Small intestine (tissue), 7 donors: ENCODE results near the gene LMNA. TPM values are rescaled to one million over a fixed set of nuclear protein-coding genes. Genes with fewer than 3 reads are reported as not detected.

ENCODE experiments used
- DNase-seq, 2 donors: peaks; one replicate each; pipeline versions ENCODE4 v3.0.0 to v3.0.0-alpha.2; 2013
- FAIRE-seq: peaks from 2 replicates; lab custom pipeline; 2012; peaks lifted over from hg19 to GRCh38; lab: Jason Lieb, UNC
- H3K27ac ChIP-seq, 3 donors: one replicate each; pipeline ENCODE4 v1.5.1; 2013; ENCODE audit warnings: low read length in 2 of 3, mild to moderate bottlenecking in 2 of 3, control low read depth in 1 of 3, inconsistent platforms in 1 of 3, low read depth in 1 of 3, moderate library complexity in 1 of 3
- H3K27me3 ChIP-seq, 3 donors: one replicate each; pipeline ENCODE4 v1.6.1; 2013; ENCODE audit warnings: low read length in 3 of 3, inconsistent platforms in 1 of 3; ENCODE audit not compliant: control insufficient read depth in 3 of 3, insufficient read depth in 3 of 3
- H3K36me3 ChIP-seq, 3 donors: one replicate each; pipeline ENCODE4 v1.6.1; 2013; ENCODE audit warnings: low read length in 3 of 3, inconsistent platforms in 1 of 3, low read depth in 1 of 3, mild to moderate bottlenecking in 1 of 3, moderate library complexity in 1 of 3; ENCODE audit not compliant: control insufficient read depth in 3 of 3, insufficient read depth in 2 of 3
- H3K4me1 ChIP-seq, 3 donors: one replicate each; pipeline ENCODE4 v1.6.1; 2013; ENCODE audit warnings: low read length in 2 of 3, inconsistent platforms in 1 of 3, low read depth in 1 of 3, mild to moderate bottlenecking in 1 of 3, moderate library complexity in 1 of 3; ENCODE audit not compliant: control insufficient read depth in 3 of 3, insufficient read depth in 2 of 3
- H3K4me3 ChIP-seq, 3 donors: one replicate each; pipeline ENCODE4 v1.5.1; 2013; ENCODE audit warnings: low read length in 3 of 3, control low read depth in 1 of 3, inconsistent platforms in 1 of 3, low read depth in 1 of 3, mild to moderate bottlenecking in 1 of 3, moderate library complexity in 1 of 3
- H3K9me3 ChIP-seq, 2 donors: one replicate each; pipeline ENCODE4 v1.6.1; 2013; ENCODE audit warnings: low read depth in 1 of 2, low read length in 1 of 2; ENCODE audit not compliant: control insufficient read depth in 2 of 2, insufficient read depth in 1 of 2
- WGBS, 3 donors: extraction: QIAGEN DNeasy Blood & Tissue Kit; methylation state at CpG; one replicate each; pipeline ENCODE4 v1.1.7; 2013; 5-methylcytosine and 5-hydroxymethylcytosine counted together
- polyA plus RNA-seq, 4 donors: library from polyadenylated mRNA; stranded (reverse) in 3 of 4; unstranded in 1 of 4; fragments of 200-250 nt in 3 of 4; fragments of 120-200 nt in 1 of 4; gene quantifications; one replicate each; pipeline versions ENCODE4 v1.2.1 to v1.2.3, GENCODE V29; 2013
- donor health status: healthy with polysubstance abuse.
- donor health status: control.
- donor health status: control.
- donor health status: Bipolar disorder and iron deficiency.
- donor health status: healthy.

The LMNA gene
- polyA plus RNA-seq, 4 donors = 89.7 to 168 (median 105) TPM

DNA sequence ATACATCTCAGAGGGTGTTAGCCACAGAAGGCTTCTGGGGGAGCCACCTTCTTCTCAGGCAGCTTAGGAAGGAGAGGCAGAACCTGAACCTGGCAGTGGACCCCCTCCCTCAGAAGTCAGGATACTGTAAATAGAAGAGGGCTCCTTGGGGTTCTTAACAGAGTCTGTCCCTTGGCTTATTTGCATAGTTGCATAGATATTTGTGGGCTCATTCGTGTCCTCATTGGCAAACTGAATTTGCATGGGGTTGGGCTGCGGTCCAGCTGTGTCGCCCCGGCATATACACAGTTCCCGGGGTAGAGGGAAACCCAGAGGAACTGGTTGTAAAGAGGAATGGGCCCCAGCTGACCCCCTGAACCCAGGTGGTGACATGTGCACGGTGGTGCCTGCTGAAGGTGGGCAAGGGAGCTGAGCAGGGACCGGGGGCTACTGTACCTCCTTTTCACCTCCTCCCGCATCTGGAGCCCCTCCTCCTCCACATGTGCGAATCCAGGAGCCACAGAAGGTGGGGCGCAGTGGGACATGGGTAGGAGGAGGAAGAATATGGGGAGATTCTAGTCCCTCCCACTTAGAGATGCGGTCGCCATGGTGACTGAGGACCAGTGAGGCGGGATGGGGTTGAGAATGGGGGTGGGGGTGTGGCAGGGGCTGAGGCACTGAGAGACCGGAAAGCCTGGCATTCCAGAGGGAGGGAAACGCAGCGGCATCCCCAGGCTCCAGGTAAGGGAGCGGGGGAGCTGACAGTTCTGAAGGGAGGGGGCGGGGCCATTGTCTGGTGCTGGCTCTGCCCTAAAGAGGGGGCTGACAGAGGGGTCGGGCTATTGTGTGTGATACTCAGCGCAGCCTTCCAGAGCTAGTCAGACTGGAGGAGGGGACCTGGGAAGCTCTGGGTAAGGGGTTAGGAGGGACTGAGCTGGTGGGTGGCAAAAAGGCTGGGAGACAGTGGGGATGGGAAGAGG is 35.1 kb downstream of the LMNA start:
- WGBS, 3 donors = 42 to 62% (median 50%) methylated on average over 18 to 20 of the region's 20 CpGs
- FAIRE-seq (no peak), DNase-seq (no peak)
- Histone ChIP-seq H3K4me1 (peaks cover 0 to 12% (median 0%) of the 10 kb centered on the region in 3 donors), H3K9me3 (no peaks in the 10 kb centered on the region), H3K27ac (peak overlapping the region in 1 of 3 donors; percentile 36), H3K36me3 (no peaks in the 10 kb centered on the region), H3K27me3 (peaks cover 0 to 19% (median 0%) of the 10 kb centered on the region in 3 donors), H3K4me3 (no peak overlapping the region)

DNA sequence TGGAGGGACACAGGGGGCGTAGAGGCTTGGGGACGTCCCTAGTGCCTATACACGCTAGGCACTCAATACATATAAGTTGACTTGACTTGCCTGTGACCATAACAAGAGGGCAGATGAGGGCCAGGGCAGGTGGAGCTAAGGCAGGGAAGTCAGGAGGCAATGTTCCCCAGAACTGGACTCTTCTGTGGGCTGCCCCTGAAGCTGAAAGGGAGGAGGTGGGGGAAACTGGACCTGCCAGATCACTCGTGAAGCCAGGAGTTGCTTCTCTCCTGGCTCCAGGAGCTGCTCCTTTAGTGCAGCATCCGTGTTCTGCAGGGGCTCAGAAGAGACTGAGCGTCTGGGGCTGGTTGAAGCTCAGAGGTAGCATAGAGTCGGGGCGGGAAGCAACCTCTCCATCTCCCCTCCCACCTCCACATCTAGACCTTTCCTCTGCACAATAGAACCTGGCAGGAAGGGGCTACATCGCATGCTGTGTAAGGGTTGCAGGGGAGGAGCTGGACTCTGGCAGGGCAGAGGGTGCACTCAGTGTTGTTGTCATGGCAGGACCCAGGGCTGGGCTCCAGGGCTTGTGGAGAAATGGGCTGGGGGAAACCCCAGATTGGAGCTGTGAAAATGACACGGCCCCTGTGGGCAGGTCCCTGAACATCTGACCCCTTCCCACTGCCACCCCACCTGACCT is 36.0 kb downstream of the LMNA start:
- Histone ChIP-seq H3K4me3 (no peak overlapping the region), H3K27me3 (peaks cover 0 to 22% (median 0%) of the 10 kb centered on the region in 3 donors), H3K27ac (no peak overlapping the region), H3K36me3 (no peaks in the 10 kb centered on the region), H3K9me3 (no peaks in the 10 kb centered on the region), H3K4me1 (peaks cover 0 to 12% (median 0%) of the 10 kb centered on the region in 3 donors)
- WGBS, 3 donors = 53 to 68% (median 65%) methylated on average over 9 to 10 of the region's 10 CpGs
- no peak for FAIRE-seq
- DNase-seq = no peak

DNA sequence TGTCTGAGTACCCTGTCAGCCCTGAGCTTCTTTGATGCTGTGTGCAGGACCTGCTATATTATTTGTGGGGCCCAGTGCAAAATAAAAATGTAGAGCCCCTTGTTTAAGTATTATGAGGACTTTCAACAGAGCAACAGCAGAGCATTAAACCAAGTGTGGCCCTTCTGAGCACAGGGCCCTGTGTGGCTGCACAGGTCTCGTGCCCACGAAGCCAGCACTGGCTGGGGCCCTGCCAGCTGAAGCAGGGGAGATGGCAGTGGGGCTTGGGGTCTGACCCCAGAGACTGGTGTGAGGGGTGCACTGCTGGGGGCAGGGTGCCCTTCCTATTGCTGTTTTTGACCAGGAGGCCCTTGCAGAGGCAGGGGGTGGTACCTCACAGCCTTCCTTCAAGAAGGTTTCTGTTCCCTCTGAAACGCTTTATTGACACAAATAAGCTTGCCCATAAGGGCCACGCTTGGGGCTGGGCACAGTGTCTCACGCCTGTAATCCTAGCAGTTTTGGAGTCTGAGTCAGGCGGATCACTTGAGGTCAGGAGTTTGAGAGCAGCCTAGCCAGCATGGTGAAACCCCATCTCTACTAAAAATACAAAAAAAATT is 36.7 kb downstream of the LMNA start:
- H3K4me3 ChIP-seq = no peak overlapping the region
- DNase-seq (no peak), FAIRE-seq (no peak)
- H3K36me3 ChIP-seq = no peaks in the 10 kb centered on the region
- WGBS, 3 donors = 68 to 81% (median 75%) methylated on average over 6 of the region's 6 CpGs
- peaks cover 0 to 23% (median 0%) of the 10 kb centered on the region in 3 donors for H3K27me3 ChIP-seq
- no peak overlapping the region for H3K27ac ChIP-seq
- peaks cover 0 to 10% (median 0%) of the 10 kb centered on the region in 3 donors for H3K4me1 ChIP-seq
- no peaks in the 10 kb centered on the region for H3K9me3 ChIP-seq

GRCh38 chr1:156152628-156153027 is 38.1 kb downstream of the LMNA start:
- DNase-seq = no peak
- Histone ChIP-seq H3K4me1 (no peaks in the 10 kb centered on the region), H3K4me3 (no peak overlapping the region), H3K27ac (no peak overlapping the region), H3K27me3 (peaks cover 0 to 23% (median 0%) of the 10 kb centered on the region in 3 donors), H3K9me3 (no peaks in the 10 kb centered on the region), H3K36me3 (no peaks in the 10 kb centered on the region)
- 44 to 66% (median 61%) methylated on average over 5 of the region's 5 CpGs for WGBS, 3 donors
- FAIRE-seq = no peak

DNA sequence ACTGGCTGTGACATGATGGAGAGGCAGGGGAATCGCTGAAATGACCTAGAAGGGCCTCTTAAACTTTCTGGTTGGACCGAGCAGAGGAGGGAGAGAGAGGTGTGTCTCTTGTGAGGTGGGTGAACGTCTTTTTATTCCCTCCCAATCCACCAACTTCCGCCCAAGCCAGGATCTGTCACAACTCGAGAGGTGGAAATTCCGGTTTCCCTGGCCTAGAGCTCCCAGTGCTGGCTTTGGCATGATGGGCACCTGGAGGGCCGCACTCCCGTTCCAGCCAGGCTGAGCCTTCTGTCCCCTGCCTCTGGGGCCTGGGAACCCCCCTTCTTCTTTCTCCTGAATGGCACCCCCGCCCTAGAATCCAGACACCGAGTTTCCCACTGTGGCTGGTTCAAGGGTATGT is 38.9 kb downstream of the LMNA start, which contains the start of gene SEMA4A:
SEMA4A (plus strand) TSS at position 224 of the 400 bp plus-strand sequence. CDS start 994 bp downstream, outside the sequence.
- 46 to 71% (median 49%) methylated on average over 9 to 10 of the region's 10 CpGs for WGBS, 3 donors
- FAIRE-seq = no peak
- DNase-seq = peak; percentile 40 to 61
- H3K27me3 ChIP-seq = peaks cover 0 to 23% (median 0%) of the 10 kb centered on the region in 3 donors
- peak within 1 kb of the TSS in 1 of 3 donors; percentile 66 for H3K27ac ChIP-seq
- no peak within 1 kb of the TSS for H3K4me3 ChIP-seq
- H3K9me3 ChIP-seq = no peaks in the 10 kb centered on the region
- H3K36me3 ChIP-seq = no peaks in the 10 kb centered on the region
- no peaks in the 10 kb centered on the region for H3K4me1 ChIP-seq

GRCh38 chr1:156154317-156154749 is 39.8 kb downstream of the LMNA start:
- Histone ChIP-seq H3K27me3 (peaks cover 0 to 21% (median 0%) of the 10 kb centered on the region in 3 donors), H3K4me1 (no peaks in the 10 kb centered on the region), H3K9me3 (no peaks in the 10 kb centered on the region), H3K4me3 (no peak overlapping the region), H3K27ac (peak overlapping the region in 1 of 3 donors; percentile 66), H3K36me3 (no peaks in the 10 kb centered on the region)
- DNase-seq (no peak), FAIRE-seq (no peak)
- 68 to 77% (median 74%) methylated on average over 11 of the region's 11 CpGs for WGBS, 3 donors

GRCh38 chr1:156155756-156156510 is 41.4 kb downstream of the LMNA start:
- DNase-seq (no peak), FAIRE-seq (no peak)
- no peaks in the 10 kb centered on the region for H3K9me3 ChIP-seq
- H3K27ac ChIP-seq = no peak overlapping the region
- peaks cover 0 to 6% (median 0%) of the 10 kb centered on the region in 3 donors for H3K27me3 ChIP-seq
- no peak overlapping the region for H3K4me3 ChIP-seq
- no peaks in the 10 kb centered on the region for H3K36me3 ChIP-seq
- WGBS, 3 donors = 62 to 86% (median 77%) methylated on average over 12 of the region's 12 CpGs
- peaks cover 0 to 7% (median 0%) of the 10 kb centered on the region in 3 donors for H3K4me1 ChIP-seq
